CD8-positive, alpha-beta memory T cell (primary cell): ENCODE results near the gene IFT74. TPM values are rescaled to one million over a fixed set of nuclear protein-coding genes. Genes with fewer than 3 reads are reported as not detected.

Experiments
- CTCF ChIA-PET: fragments of 350-600 bp; sonication (Branson Sonifier 250); formaldehyde crosslinking; loops from one replicate; lab custom pipeline; 2021; ENCODE audit warnings: antibody characterized with exemption; lab: Charles Lee
- POLR2A ChIA-PET: fragments of 350-600 bp; sonication (Branson Sonifier 250); formaldehyde crosslinking; loops from one replicate; lab custom pipeline; 2021; ENCODE audit warnings: antibody characterized with exemption; lab: Charles Lee
- DNase-seq, 5 donors: peaks; one replicate each; pipeline versions ENCODE4 v3.0.0 to v3.0.0-alpha.2; 2020 to 2022; ENCODE audit warnings: mixed read lengths in 1 of 5
- H3K27ac ChIP-seq: one replicate; pipeline ENCODE4 v1.7.0; 2013; ENCODE audit warnings: low read depth, mild to moderate bottlenecking, low read length, moderate library complexity
- H3K27me3 ChIP-seq: 2 replicates; pipeline ENCODE4 v1.7.0; 2013; ENCODE audit warnings: low read length, mild to moderate bottlenecking; ENCODE audit not compliant: insufficient read depth, poor library complexity, severe bottlenecking
- H3K36me3 ChIP-seq: 2 replicates; pipeline ENCODE4 v1.7.0; 2013; ENCODE audit warnings: mild to moderate bottlenecking, low read length, moderate library complexity; ENCODE audit not compliant: insufficient read depth
- H3K4me1 ChIP-seq: 2 replicates; pipeline ENCODE4 v1.7.0; 2013; ENCODE audit warnings: mild to moderate bottlenecking, low read length, moderate library complexity; ENCODE audit not compliant: insufficient read depth
- H3K4me3 ChIP-seq: 2 replicates; pipeline ENCODE4 v1.7.0; 2013; ENCODE audit warnings: mild to moderate bottlenecking, low read length
- H3K9me3 ChIP-seq: 2 replicates; pipeline ENCODE4 v1.7.0; 2013; ENCODE audit warnings: mild to moderate bottlenecking, low read length
- H3K27ac Mint-ChIP-seq, 8 donors: one replicate each; pipeline ENCODE4 v1.8.0; 2020 to 2021; ENCODE audit warnings: mixed read lengths in 8 of 8, mild to moderate bottlenecking in 6 of 8, inconsistent platforms in 3 of 8, moderate library complexity in 3 of 8
- H3K27me3 Mint-ChIP-seq, 2 donors: one replicate each; pipeline ENCODE4 v1.8.0; 2020 to 2021; ENCODE audit warnings: mixed read lengths in 2 of 2, mild to moderate bottlenecking in 1 of 2, moderate library complexity in 1 of 2
- H3K36me3 Mint-ChIP-seq, 3 donors: one replicate each; pipeline ENCODE4 v1.8.0; 2020 to 2021; ENCODE audit warnings: mixed read lengths in 3 of 3, inconsistent platforms in 1 of 3, mild to moderate bottlenecking in 1 of 3
- H3K4me1 Mint-ChIP-seq, 3 donors: one replicate each; pipeline ENCODE4 v1.8.0; 2020 to 2021; ENCODE audit warnings: mixed read lengths in 3 of 3, inconsistent platforms in 1 of 3, mild to moderate bottlenecking in 1 of 3
- H3K4me3 Mint-ChIP-seq, 7 donors: one replicate each; pipeline ENCODE4 v1.8.0; 2020 to 2021; ENCODE audit warnings: mixed read lengths in 7 of 7, mild to moderate bottlenecking in 6 of 7, moderate library complexity in 4 of 7, inconsistent platforms in 2 of 7
- H3K9me3 Mint-ChIP-seq, 5 donors: one replicate each; pipeline ENCODE4 v1.8.0; 2020 to 2022; ENCODE audit warnings: mixed read lengths in 5 of 5, mild to moderate bottlenecking in 3 of 5, moderate library complexity in 2 of 5, inconsistent platforms in 1 of 5
- polyA plus RNA-seq: library from polyadenylated mRNA; unstranded; fragments of 300-500 nt; fragmentation: Illumina TruSeq; gene quantifications from one replicate; pipeline ENCODE4 v1.2.3, GENCODE V29; 2021
- total RNA-seq, 2 experiments: library from RNA; stranded (reverse); gene quantifications; one replicate each; pipeline ENCODE4 v1.2.3, GENCODE V29; 2021

IFT74 gene
- total and polyA plus RNA-seq, 3 experiments from 2014 or later, result 7.5 to 10.4 (median 10.4) TPM

DNA sequence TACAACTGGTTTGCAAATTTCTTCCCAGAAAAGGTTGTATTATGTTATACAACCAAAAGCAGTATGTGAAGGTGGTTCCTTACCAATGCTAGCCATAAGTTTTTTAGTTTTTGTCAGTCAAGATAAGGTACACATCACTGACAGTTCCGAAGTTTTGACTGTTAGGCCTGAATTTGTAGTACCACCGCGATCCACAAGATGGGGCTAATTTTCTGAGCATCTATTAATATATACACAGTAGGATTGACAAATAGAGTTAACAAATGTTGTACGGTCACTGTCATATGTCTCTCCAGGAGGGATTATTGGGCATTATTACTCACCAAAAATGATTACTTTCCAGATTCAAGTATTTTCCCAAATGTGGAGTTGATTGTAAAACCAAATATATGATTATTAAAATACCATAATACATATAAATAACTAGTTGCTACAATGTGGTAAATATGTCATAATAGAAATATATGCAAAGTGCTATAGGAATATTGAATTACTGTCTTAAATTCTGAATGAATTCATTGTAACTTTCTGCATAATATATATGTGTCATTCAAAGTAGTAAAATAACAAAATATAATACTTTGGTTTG, 77.7 kb downstream of the IFT74 start:
- Mint-ChIP-seq H3K4me3 (no peak overlapping the region), H3K27ac (no peak overlapping the region), H3K36me3 (peaks cover 4 to 15% (median 9%) of the 10 kb centered on the region in 3 donors), H3K27me3 (no peaks in the 10 kb centered on the region), H3K9me3 (no peaks in the 10 kb centered on the region), H3K4me1 (no peaks in the 10 kb centered on the region)
- no peaks in the 10 kb centered on the region for H3K27me3 ChIP-seq
- no peaks in the 10 kb centered on the region for H3K9me3 ChIP-seq
- H3K36me3 ChIP-seq, result no peaks in the 10 kb centered on the region
- no peaks in the 10 kb centered on the region for H3K4me1 ChIP-seq
- peak in 3 of 5 donors; percentile 6 to 12 (median 9) for DNase-seq
- POLR2A ChIA-PET, result no interaction called here
- H3K4me3 ChIP-seq, result no peak overlapping the region
- CTCF ChIA-PET, result interaction anchor here (1.0 kb wide), 1 partner anchor 15 kb away, joined by 3 read pairs; no protein-coding TSS in a partner anchor
- H3K27ac ChIP-seq, result no peak overlapping the region

DNA sequence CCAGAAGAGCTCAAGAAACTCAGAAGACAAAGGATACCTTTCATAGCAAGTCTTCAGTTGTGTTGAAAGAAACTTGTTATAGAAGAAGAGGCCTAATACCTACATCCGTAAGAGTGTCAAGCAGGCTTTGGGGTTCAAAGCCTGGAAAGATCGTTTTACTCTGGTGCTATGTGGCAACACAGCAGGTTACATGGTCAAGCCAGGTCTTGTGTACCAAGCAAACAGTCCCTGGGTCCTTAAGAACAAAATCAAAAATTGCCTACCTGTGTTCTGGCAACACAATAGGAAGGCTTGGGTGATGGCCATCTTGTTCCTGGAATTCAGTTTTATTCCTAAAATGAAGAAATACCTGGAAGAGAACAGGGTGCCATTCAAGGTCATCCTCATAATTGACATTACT, 81.3 kb downstream of the IFT74 start:
- Histone ChIP-seq H3K4me1 (no peaks in the 10 kb centered on the region), H3K9me3 (no peaks in the 10 kb centered on the region), H3K36me3 (no peaks in the 10 kb centered on the region), H3K27ac (no peak overlapping the region), H3K27me3 (no peaks in the 10 kb centered on the region), H3K4me3 (no peak overlapping the region)
- no peaks in the 10 kb centered on the region for H3K9me3 Mint-ChIP-seq
- ChIA-PET POLR2A (no interaction called here), CTCF (interaction anchor here (1.3 kb wide), 1 partner anchor 9 kb away, joined by 3 read pairs; no protein-coding TSS in a partner anchor)
- H3K4me1 Mint-ChIP-seq, result no peaks in the 10 kb centered on the region
- H3K27ac Mint-ChIP-seq, result no peak overlapping the region
- H3K27me3 Mint-ChIP-seq, result no peaks in the 10 kb centered on the region
- no peak overlapping the region for H3K4me3 Mint-ChIP-seq
- DNase-seq, result no peak
- H3K36me3 Mint-ChIP-seq, result peaks cover 4 to 15% (median 11%) of the 10 kb centered on the region in 3 donors

DNA sequence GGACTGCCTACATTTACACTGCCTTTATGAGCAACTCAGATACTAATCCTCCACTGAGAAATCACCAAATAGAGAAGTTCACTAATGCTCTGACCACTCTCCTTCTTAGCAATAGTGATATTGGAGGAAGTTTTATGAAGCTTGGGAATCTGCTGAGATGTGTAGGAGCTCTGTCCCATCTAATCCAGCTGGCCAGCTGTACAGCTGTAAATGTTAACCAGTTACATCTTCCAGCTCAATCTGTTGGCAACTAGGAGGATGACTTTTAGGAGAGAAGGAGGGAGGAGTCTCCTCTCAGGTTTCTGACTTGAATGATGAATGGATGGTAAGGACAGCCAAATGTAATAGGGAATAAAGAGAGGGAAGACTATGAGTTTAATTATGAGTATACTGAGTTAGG, 85.5 kb downstream of the IFT74 start:
- Mint-ChIP-seq H3K4me3 (no peak overlapping the region), H3K4me1 (no peaks in the 10 kb centered on the region), H3K9me3 (no peaks in the 10 kb centered on the region), H3K27me3 (no peaks in the 10 kb centered on the region), H3K36me3 (peaks cover 4 to 19% (median 10%) of the 10 kb centered on the region in 3 donors), H3K27ac (no peak overlapping the region)
- ChIA-PET CTCF (no interaction called here), POLR2A (no interaction called here)
- H3K27me3 ChIP-seq, result no peaks in the 10 kb centered on the region
- no peaks in the 10 kb centered on the region for H3K36me3 ChIP-seq
- no peak for DNase-seq
- no peaks in the 10 kb centered on the region for H3K4me1 ChIP-seq
- H3K9me3 ChIP-seq, result no peaks in the 10 kb centered on the region
- no peak overlapping the region for H3K27ac ChIP-seq
- H3K4me3 ChIP-seq, result no peak overlapping the region

DNA sequence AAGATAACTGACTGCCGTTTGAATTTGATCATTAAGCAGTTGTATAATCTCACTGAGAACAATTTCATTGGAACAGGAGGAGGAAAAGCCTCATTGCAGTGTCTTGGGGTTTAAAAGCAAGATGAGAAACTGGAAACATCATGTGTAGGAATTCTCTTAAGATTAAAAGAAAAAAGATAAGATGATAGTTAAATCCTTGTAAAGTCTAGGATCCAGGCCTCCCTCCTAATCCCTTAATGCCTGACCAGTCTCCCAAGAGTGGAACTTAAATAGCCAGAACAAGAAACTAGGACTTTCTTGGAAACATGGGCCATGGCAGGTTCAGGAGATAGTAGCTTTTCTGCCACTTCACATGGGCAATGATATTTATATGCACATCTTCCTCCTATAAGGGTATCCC, 86.3 kb downstream of the IFT74 start:
- CTCF ChIA-PET, result no interaction called here
- no peaks in the 10 kb centered on the region for H3K36me3 ChIP-seq
- no peak overlapping the region for H3K27ac ChIP-seq
- H3K27me3 ChIP-seq, result no peaks in the 10 kb centered on the region
- H3K4me1 ChIP-seq, result no peaks in the 10 kb centered on the region
- H3K27me3 Mint-ChIP-seq, result no peaks in the 10 kb centered on the region
- H3K9me3 ChIP-seq, result no peaks in the 10 kb centered on the region
- H3K4me1 Mint-ChIP-seq, result no peaks in the 10 kb centered on the region
- peaks cover 4 to 17% (median 8%) of the 10 kb centered on the region in 3 donors for H3K36me3 Mint-ChIP-seq
- no peak overlapping the region for H3K27ac Mint-ChIP-seq
- POLR2A ChIA-PET, result no interaction called here
- no peak for DNase-seq
- H3K4me3 Mint-ChIP-seq, result no peak overlapping the region
- H3K4me3 ChIP-seq, result no peak overlapping the region
- no peaks in the 10 kb centered on the region for H3K9me3 Mint-ChIP-seq

DNA sequence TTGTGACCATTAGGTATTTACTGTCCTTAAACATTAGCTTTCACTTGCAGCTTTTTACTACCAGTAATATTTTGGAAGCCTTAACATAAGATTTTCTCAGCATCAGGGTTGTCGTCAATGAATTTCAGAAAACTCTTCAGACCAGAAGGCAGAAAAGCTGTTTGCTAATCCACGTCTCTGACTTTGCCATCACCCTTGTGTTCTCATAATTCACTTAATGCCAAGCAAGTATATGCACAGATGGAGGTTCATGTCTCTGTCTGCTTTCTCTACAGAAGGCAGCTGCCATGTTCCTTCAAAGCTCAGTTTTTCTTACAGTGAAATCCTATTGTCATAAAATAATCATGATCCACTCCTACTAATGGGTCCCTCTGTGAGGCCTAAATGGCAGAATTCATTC, 87.0 kb downstream of the IFT74 start:
- Histone ChIP-seq H3K27ac (no peak overlapping the region), H3K4me1 (no peaks in the 10 kb centered on the region), H3K4me3 (no peak overlapping the region), H3K9me3 (no peaks in the 10 kb centered on the region), H3K27me3 (no peaks in the 10 kb centered on the region), H3K36me3 (no peaks in the 10 kb centered on the region)
- no peaks in the 10 kb centered on the region for H3K4me1 Mint-ChIP-seq
- no peak overlapping the region for H3K27ac Mint-ChIP-seq
- CTCF ChIA-PET, result no interaction called here
- no peaks in the 10 kb centered on the region for H3K27me3 Mint-ChIP-seq
- peaks cover 0 to 16% (median 5%) of the 10 kb centered on the region in 3 donors for H3K36me3 Mint-ChIP-seq
- no peaks in the 10 kb centered on the region for H3K9me3 Mint-ChIP-seq
- no peak overlapping the region for H3K4me3 Mint-ChIP-seq
- DNase-seq, result no peak
- POLR2A ChIA-PET, result no interaction called here

DNA sequence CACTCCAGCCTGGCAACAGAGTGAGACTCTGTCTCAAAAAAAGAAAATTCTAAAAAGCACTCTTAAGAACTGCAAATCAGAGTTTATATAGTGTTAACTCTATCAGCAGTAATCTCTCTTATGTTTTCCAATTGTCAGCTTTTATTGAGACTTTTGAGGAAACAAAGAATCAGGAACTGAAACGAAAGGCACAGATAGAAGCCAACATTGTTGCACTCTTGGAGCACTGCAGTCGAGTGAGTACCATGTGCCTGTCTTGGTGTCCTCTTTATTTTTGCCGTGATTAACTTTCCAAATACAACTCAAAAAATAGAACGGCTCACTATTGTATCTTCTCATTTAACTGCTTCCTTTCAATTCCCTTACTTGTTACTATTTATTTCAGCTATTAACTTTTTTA, 90.9 kb downstream of the IFT74 start:
- H3K4me3 Mint-ChIP-seq, result no peak overlapping the region
- H3K4me1 Mint-ChIP-seq, result no peaks in the 10 kb centered on the region
- no peak overlapping the region for H3K4me3 ChIP-seq
- no peak overlapping the region for H3K27ac Mint-ChIP-seq
- no peaks in the 10 kb centered on the region for H3K9me3 ChIP-seq
- peaks cover 7 to 33% (median 12%) of the 10 kb centered on the region in 3 donors for H3K36me3 Mint-ChIP-seq
- no peak for DNase-seq
- H3K27ac ChIP-seq, result no peak overlapping the region
- ChIA-PET CTCF (interaction anchor here (1.0 kb wide), 1 partner anchor 10 kb away, joined by 3 read pairs; no protein-coding TSS in a partner anchor), POLR2A (no interaction called here)
- no peaks in the 10 kb centered on the region for H3K27me3 Mint-ChIP-seq
- H3K4me1 ChIP-seq, result no peaks in the 10 kb centered on the region
- H3K36me3 ChIP-seq, result no peaks in the 10 kb centered on the region
- no peaks in the 10 kb centered on the region for H3K9me3 Mint-ChIP-seq
- no peaks in the 10 kb centered on the region for H3K27me3 ChIP-seq

DNA sequence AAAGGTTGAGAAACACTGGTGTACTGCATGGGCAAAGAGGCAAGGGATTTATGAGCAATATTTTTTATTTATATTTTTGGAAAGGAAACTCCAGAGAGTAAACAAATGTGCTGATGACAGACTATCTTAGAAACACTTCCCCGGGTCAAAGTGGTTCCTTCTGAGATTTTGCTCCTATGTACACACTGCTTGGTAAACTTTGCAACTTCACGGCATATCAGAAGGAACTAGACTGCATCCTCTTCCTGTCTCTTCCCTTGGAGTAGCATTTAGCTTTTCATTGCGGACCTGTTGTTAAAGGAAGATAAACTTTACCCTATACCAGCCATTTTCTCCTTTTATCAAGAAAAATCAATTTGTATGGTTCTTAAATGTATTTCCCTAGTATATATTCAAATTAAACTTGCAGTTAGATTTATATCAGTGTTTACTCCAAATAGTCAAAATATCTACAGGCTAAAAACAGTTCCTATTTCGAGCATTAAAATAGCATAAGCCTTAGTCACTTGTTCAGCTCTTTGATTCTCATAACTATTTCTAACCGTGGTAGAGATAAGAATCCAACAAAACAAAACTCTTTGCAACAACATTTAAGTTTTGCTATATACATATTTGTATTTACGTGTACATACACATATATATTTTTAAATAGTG, 97.3 kb downstream of the IFT74 start:
- peaks cover 0 to 1% of the 10 kb centered on the region in 2 donors for H3K27me3 Mint-ChIP-seq
- Histone ChIP-seq H3K4me3 (no peak overlapping the region), H3K9me3 (no peaks in the 10 kb centered on the region), H3K36me3 (no peaks in the 10 kb centered on the region), H3K27me3 (no peaks in the 10 kb centered on the region), H3K4me1 (no peaks in the 10 kb centered on the region), H3K27ac (no peak overlapping the region)
- no peaks in the 10 kb centered on the region for H3K4me1 Mint-ChIP-seq
- H3K4me3 Mint-ChIP-seq, result no peak overlapping the region
- H3K36me3 Mint-ChIP-seq, result peaks cover 13 to 34% (median 20%) of the 10 kb centered on the region in 3 donors
- H3K27ac Mint-ChIP-seq, result no peak overlapping the region
- POLR2A ChIA-PET, result no interaction called here
- DNase-seq, result no peak
- H3K9me3 Mint-ChIP-seq, result no peaks in the 10 kb centered on the region
- CTCF ChIA-PET, result no interaction called here

DNA sequence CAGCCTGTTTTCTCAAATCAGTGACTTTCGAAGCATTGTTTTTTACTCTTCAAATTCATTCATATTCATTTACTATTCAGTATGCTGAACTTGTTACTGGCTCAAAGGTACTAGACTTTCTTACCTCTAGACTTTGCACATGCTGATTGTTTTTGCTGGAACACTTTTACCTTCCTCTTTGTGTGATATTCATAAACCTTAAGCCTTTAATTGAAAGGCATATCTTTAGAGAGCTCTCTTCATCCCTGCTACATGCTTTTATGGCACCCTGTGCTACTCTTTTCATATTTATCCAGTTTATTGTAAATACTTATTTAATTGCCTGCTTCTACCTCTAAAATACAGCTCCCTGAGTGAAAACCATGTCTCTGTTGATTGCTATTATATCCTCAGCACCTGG, 97.9 kb downstream of the IFT74 start:
- POLR2A ChIA-PET, result no interaction called here
- H3K4me1 Mint-ChIP-seq, result no peaks in the 10 kb centered on the region
- CTCF ChIA-PET, result no interaction called here

More for the DNA sequence above, 97.9 kb downstream of the IFT74 start:
- H3K27ac Mint-ChIP-seq, result no peak overlapping the region
- no peaks in the 10 kb centered on the region for H3K9me3 ChIP-seq
- peaks cover 0 to 1% of the 10 kb centered on the region in 2 donors for H3K27me3 Mint-ChIP-seq
- no peak overlapping the region for H3K4me3 Mint-ChIP-seq
- H3K4me3 ChIP-seq, result no peak overlapping the region
- no peaks in the 10 kb centered on the region for H3K4me1 ChIP-seq
- H3K36me3 Mint-ChIP-seq, result peaks cover 9 to 34% (median 20%) of the 10 kb centered on the region in 3 donors
- no peaks in the 10 kb centered on the region for H3K27me3 ChIP-seq
- H3K9me3 Mint-ChIP-seq, result no peaks in the 10 kb centered on the region
- DNase-seq, result no peak
- H3K36me3 ChIP-seq, result no peaks in the 10 kb centered on the region
- no peak overlapping the region for H3K27ac ChIP-seq
